GM19099 (cell line): Measurements from ENCODE around the gene PRAMEF27.
"Not testable (repeated sequence)": the region's sequence is repeated elsewhere in the genome, so short reads cannot be mapped to it uniquely, and the experiment has no call there.

Source experiments
- POLR2A ChIP-seq: IDR thresholded peaks from 3 replicates; pipeline ENCODE4 v1.6.1; 2011; ENCODE audit warnings: low read depth; ENCODE audit not compliant: insufficient read length; ENCODE audit errors: extremely low read depth

PRAMEF27 gene

GRCh38 chr1:13056475-13056874, at the start of gene PRAMEF27:
PRAMEF27 (minus strand) TSS chr1:13056575; CDS start chr1:13053659, 2,916 bp downstream.
- not testable (repeated sequence) for TF ChIP-seq POLR2A

- not testable (repeated sequence) for TF ChIP-seq POLR2A
Observed at GRCh38 chr1:13070474-13070873, 14.1 kb upstream of the PRAMEF27 start, which contains the start of gene PRAMEF25. PRAMEF25 (plus strand) TSS chr1:13070774; CDS start chr1:13073694, 2,920 bp downstream.
